Measurements from ENCODE around the gene NR4A3.

DNA sequence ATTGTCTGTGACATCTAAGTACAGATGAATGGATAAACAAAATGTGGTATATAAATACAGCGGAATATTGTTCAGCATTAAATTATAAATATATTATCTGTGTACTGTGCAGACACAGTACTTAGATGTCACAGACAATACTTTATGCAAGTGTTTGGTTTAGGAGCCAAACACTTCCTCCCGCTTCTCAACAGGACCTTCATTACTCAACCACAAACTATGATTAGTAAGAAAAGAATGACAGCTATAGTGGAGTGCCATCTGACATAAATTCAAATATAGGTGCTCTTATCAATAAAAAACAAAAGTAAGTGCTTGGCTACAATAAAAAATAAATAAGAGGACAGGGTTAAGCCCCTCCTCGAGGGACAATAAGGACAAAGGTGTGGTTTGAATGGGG is 45.9 kb downstream of the NR4A3 start:
- TF ChIP-seq POLR2A (IDR thresholded peaks at IDR 0.05; ENCODE audit: low read depth, low read length): no peak
- no peak for TF ChIP-seq POLR2AphosphoS5 (IDR thresholded peaks at IDR 0.05; ENCODE audit: low read depth, low read length)
- TF ChIP-seq TAF1 (IDR thresholded peaks at IDR 0.05; ENCODE audit: low read depth, low read length): no peak
- no peak for TF ChIP-seq POU2F2 (IDR thresholded peaks at IDR 0.05; ENCODE audit: low read depth, low read length)

Data from GM12891 (cell line).